A673 (cell line): ENCODE results near the gene TELO2. TPM values are rescaled to one million over a fixed set of nuclear protein-coding genes. Genes with fewer than 3 reads are reported as not detected.

ENCODE experiments used
- BruUV-seq: library from RNA; stranded (reverse); fragments of 400-500 nt; replicated peaks from 2 replicates; lab custom pipeline; 2021; lab: Mats Ljungman, UMichigan
- CTCF ChIA-PET: fragments of 300-600 bp; sonication (Branson Sonifier 250); formaldehyde crosslinking; loops from one replicate; lab custom pipeline; 2022; ENCODE audit warnings: antibody characterized with exemption; lab: Charles Lee
- POLR2A ChIA-PET: fragments of 300-600 bp; sonication (Branson Sonifier 250); formaldehyde crosslinking; loops from one replicate; lab custom pipeline; 2022; ENCODE audit warnings: antibody characterized with exemption; ENCODE audit not compliant: low non-redundant PET; lab: Charles Lee
- DNase-seq: peaks from one replicate; pipeline ENCODE4 v3.0.0-alpha.2; 2015; ENCODE audit warnings: low spot score
- H3K27ac ChIP-seq: fragments of 200-600 bp; sonication (generic); 2 replicates; pipeline ENCODE4 v1.5.1; 2016; ENCODE audit warnings: mixed run types, low read depth, mild to moderate bottlenecking, mixed read lengths, antibody characterized with exemption, low read length; ENCODE audit not compliant: poor library complexity, severe bottlenecking
- H3K27me3 ChIP-seq: fragments of 200-600 bp; sonication (generic); replicated peaks from 2 replicates; pipeline ENCODE4 v1.6.1; 2017; ENCODE audit warnings: mixed run types, low read depth, mild to moderate bottlenecking, mixed read lengths, antibody characterized with exemption, low read length; ENCODE audit not compliant: insufficient read depth, poor library complexity
- H3K36me3 ChIP-seq: fragments of 200-600 bp; sonication (generic); 2 replicates; pipeline ENCODE4 v1.6.1; 2016; ENCODE audit warnings: mixed run types, mild to moderate bottlenecking, mixed read lengths, antibody characterized with exemption, low read length; ENCODE audit not compliant: insufficient read depth, poor library complexity, severe bottlenecking
- H3K4me1 ChIP-seq: fragments of 200-600 bp; sonication (generic); 2 replicates; pipeline ENCODE4 v1.6.1; 2017; ENCODE audit warnings: mixed run types, mild to moderate bottlenecking, mixed read lengths, antibody characterized with exemption, low read length; ENCODE audit not compliant: insufficient read depth, poor library complexity, severe bottlenecking
- H3K4me3 ChIP-seq: fragments of 200-600 bp; sonication (generic); 2 replicates; pipeline ENCODE4 v1.5.1; 2016; ENCODE audit warnings: low read depth, mixed run types, mild to moderate bottlenecking, mixed read lengths, low read length; ENCODE audit not compliant: poor library complexity, severe bottlenecking
- H3K9me3 ChIP-seq: fragments of 200-600 bp; sonication (generic); 2 replicates; pipeline ENCODE4 v1.6.1; 2016; ENCODE audit warnings: mixed run types, low read depth, mild to moderate bottlenecking, mixed read lengths, antibody characterized with exemption, low read length; ENCODE audit not compliant: poor library complexity, severe bottlenecking
- EZH2 ChIP-seq: fragments of 200-600 bp; sonication (generic); IDR thresholded peaks from 2 replicates; pipeline ENCODE4 v1.6.1; 2017; ENCODE audit warnings: borderline replicate concordance, low read depth, mild to moderate bottlenecking, mixed read lengths, antibody characterized with exemption, low read length; ENCODE audit not compliant: poor library complexity, severe bottlenecking
- intact Hi-C: fragments of 100-400 bp; cut with micrococcal nuclease; formaldehyde crosslinking; loops from one replicate; pipeline ENCODE4 v1.10.0; 2022; ENCODE audit not compliant: unreplicated experiment
- total RNA-seq: library from RNA; stranded (reverse); gene quantifications from 2 replicates; pipeline ENCODE4 v1.2.3, GENCODE V29; 2021
- TF ChIP-seq, protein P1 (sequence below): fragments of 300-800, 200-600 bp; sonication (generic); conservative IDR thresholded peaks from 2 replicates; pipeline ENCODE4 v1.5.1; 2017; ENCODE audit warnings: low read depth, mild to moderate bottlenecking, antibody characterized with exemption, low read length, moderate library complexity, mixed read lengths

The TELO2 gene
- total RNA-seq, 1 experiment from 2014 or later = 67.0 TPM

DNA sequence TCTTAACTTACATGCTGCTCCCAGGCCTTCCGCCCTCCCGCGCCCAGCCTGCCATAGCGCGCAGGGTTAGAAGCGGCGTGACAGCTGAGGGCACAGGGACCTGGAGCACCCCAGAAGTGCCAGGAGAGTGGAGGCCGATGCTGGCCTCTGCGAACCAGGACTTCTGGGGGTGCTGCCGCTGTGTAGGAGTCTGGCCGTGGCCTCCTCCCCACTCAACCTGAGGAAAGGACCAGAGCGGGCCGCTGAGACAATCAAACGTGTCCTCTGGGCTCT lies 38.4 kb downstream of the TELO2 start:
- intact Hi-C loops = no loop called here
- BruUV-seq = no TSS peak
- Histone ChIP-seq H3K4me3 (no peak overlapping the region), H3K4me1 (no peaks in the 10 kb centered on the region), H3K36me3 (no peaks in the 10 kb centered on the region), H3K27ac (no peak overlapping the region), H3K27me3 (no peaks in the 10 kb centered on the region), H3K9me3 (no peaks in the 10 kb centered on the region)
- TF ChIP-seq EZH2 = no peak
- TF ChIP-seq, protein P1, sequence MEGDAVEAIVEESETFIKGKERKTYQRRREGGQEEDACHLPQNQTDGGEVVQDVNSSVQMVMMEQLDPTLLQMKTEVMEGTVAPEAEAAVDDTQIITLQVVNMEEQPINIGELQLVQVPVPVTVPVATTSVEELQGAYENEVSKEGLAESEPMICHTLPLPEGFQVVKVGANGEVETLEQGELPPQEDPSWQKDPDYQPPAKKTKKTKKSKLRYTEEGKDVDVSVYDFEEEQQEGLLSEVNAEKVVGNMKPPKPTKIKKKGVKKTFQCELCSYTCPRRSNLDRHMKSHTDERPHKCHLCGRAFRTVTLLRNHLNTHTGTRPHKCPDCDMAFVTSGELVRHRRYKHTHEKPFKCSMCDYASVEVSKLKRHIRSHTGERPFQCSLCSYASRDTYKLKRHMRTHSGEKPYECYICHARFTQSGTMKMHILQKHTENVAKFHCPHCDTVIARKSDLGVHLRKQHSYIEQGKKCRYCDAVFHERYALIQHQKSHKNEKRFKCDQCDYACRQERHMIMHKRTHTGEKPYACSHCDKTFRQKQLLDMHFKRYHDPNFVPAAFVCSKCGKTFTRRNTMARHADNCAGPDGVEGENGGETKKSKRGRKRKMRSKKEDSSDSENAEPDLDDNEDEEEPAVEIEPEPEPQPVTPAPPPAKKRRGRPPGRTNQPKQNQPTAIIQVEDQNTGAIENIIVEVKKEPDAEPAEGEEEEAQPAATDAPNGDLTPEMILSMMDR = no peak
- DNase-seq = no peak
- ChIA-PET CTCF (no interaction called here), POLR2A (no interaction called here)

DNA sequence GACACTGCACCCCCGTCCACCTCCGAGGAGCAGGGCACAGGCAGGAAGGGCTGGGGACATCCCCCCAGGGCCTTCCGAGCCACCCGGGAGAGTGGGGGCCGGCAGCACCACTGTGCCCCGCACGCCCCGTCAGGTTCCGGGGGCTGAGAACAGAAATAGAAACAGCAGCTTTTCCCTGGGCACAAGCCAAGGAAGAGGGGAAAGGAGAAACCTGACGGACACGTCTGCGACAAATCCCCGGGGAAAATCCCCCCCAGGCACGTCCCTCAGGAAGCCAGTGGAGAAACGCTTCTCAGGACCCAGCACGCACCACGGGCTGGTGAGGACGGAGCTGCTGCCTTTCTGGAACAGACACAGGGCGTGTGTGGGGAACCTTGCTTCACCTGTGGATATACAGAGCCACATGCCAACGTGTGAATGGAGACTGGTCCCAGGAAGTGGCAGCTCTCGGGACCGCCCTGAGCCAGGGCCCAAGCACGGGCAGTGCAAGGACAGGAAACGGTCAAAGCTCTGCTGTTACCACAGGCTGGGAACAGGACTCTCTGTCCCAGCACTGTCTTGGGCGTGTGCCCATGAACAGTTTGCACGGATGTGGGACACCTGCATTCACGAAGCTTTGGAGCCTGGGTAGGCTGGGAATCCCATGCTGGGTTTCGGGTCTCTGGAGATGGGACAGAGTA lies 39.1 kb downstream of the TELO2 start:
- ChIA-PET POLR2A (no interaction called here), CTCF (no interaction called here)

DNA sequence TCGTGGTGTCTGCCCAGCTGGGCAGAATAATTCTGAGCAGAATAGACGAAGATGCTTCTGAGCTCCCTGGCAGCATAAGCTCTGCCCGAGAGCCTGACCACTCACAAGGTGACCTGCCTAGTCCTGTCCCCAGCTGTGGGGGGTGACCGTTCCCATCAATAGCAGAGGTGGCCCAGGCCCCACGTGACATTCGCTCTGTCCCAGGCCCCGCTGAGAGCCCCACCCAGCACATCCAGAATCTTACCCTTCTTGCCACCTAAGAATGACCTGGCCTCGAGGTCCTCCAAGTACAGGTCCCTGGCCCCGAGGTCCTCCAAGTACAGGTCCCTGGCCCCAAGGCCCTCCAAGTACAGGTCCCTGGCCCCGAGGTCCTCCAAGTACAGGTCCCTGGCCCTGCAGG lies 39.6 kb downstream of the TELO2 start:
- ChIA-PET POLR2A (no interaction called here), CTCF (no interaction called here)
- Histone ChIP-seq H3K9me3 (no peaks in the 10 kb centered on the region), H3K27me3 (no peaks in the 10 kb centered on the region), H3K27ac (no peak overlapping the region), H3K4me1 (no peaks in the 10 kb centered on the region), H3K36me3 (no peaks in the 10 kb centered on the region), H3K4me3 (no peak overlapping the region)
- intact Hi-C loops = no loop called here
- no peak for DNase-seq
- TF ChIP-seq, protein P1 = no peak
- no peak for TF ChIP-seq EZH2
- BruUV-seq = no TSS peak

More for the DNA sequence above, 39.1 kb downstream of the TELO2 start:
- H3K4me3 ChIP-seq = no peak overlapping the region
- no peaks in the 10 kb centered on the region for H3K36me3 ChIP-seq
- no peaks in the 10 kb centered on the region for H3K9me3 ChIP-seq
- H3K27ac ChIP-seq = no peak overlapping the region
- no peaks in the 10 kb centered on the region for H3K27me3 ChIP-seq
- no peak for DNase-seq
- intact Hi-C loops = no loop called here
- no peaks in the 10 kb centered on the region for H3K4me1 ChIP-seq
- no TSS peak for BruUV-seq
- TF ChIP-seq, protein P1 = no peak
- TF ChIP-seq EZH2 = no peak
